GM12864 (cell line): Measurements from ENCODE around the gene AJUBA.

Experiments
- DNase-seq: peaks from one replicate; pipeline ENCODE4 v3.0.0-alpha.2; 2011; ENCODE audit warnings: low read depth
- H3K4me3 ChIP-seq: 2 replicates; pipeline ENCODE4 v1.5.1; 2011; ENCODE audit warnings: mild to moderate bottlenecking, low read depth, low read length, control low read depth
- CTCF ChIP-seq: IDR thresholded peaks from 2 replicates; pipeline ENCODE4 v1.5.1; 2011; ENCODE audit warnings: low read depth, mild to moderate bottlenecking, moderate library complexity, low read length, control low read depth, inconsistent platforms; ENCODE audit errors: missing control alignments

The AJUBA gene

GRCh38 chr14:22923746-22924145 lies 58.6 kb downstream of the AJUBA start:
- no peak for TF ChIP-seq CTCF
- H3K4me3 ChIP-seq, result no peak overlapping the region
- no peak for DNase-seq

GRCh38 chr14:22922294-22922693 lies 60.1 kb downstream of the AJUBA start:
- DNase-seq, result no peak
- no peak for TF ChIP-seq CTCF
- H3K4me3 ChIP-seq, result no peak overlapping the region
